HCT116 (cell line): Measurements from ENCODE around the gene RGL4.

Experiments used
- EZH2 ChIP-seq: fragments of 200-600 bp; sonication (generic); IDR thresholded peaks from 2 replicates; pipeline ENCODE4 v1.6.1; 2017; ENCODE audit warnings: antibody characterized with exemption, mixed run types
- TF ChIP-seq, protein P1 (sequence below): IDR thresholded peaks from 2 replicates; pipeline ENCODE4 v1.6.1; 2012
- TF ChIP-seq, protein P2 (sequence below), 3 experiments: fragments of 200-600 bp in 1 of 3; sonication (generic) in 1 of 3; IDR thresholded peaks in 2 of 3; conservative IDR thresholded peaks in 1 of 3; 2 replicates each; pipeline ENCODE4 v1.5.1; 2012 to 2017; ENCODE audit warnings: low read depth in 2 of 3, low read length in 2 of 3, antibody characterized with exemption in 1 of 3, borderline replicate concordance in 1 of 3, control low read depth in 1 of 3, mild to moderate bottlenecking in 1 of 3, mixed read lengths in 1 of 3, mixed run types in 1 of 3, moderate library complexity in 1 of 3; ENCODE audit not compliant: insufficient read depth in 1 of 3

DNA sequence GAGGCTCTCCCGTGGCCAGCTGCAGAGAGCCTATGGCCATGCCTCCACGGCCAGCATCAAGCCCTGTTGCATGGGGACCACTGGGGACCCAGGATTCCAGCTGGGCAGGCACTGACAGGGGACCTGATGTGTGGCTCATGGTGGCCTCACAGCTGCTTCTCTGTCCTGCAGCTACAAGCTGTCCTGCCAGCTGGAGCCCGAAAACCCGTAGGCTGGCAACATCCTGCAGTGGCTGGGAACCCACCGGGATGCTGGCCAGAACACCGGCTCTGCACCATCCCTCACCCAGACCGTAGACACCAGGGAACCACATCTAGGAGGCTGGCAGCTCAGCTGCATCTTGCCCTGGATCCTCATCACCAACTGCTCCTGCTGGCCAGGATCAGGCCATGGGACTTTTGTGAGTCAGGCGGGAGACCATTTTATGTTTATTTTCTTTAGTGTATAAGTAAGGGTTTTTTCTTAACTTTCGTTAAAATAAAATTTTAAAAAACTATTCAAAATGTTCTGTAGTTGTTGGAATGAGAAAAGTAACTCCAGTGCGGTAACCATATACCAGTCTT lies 7.9 kb downstream of the RGL4 start:
- TF ChIP-seq, protein P1, sequence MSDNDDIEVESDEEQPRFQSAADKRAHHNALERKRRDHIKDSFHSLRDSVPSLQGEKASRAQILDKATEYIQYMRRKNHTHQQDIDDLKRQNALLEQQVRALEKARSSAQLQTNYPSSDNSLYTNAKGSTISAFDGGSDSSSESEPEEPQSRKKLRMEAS = no peak
- no peak for TF ChIP-seq EZH2
- TF ChIP-seq, protein P2, sequence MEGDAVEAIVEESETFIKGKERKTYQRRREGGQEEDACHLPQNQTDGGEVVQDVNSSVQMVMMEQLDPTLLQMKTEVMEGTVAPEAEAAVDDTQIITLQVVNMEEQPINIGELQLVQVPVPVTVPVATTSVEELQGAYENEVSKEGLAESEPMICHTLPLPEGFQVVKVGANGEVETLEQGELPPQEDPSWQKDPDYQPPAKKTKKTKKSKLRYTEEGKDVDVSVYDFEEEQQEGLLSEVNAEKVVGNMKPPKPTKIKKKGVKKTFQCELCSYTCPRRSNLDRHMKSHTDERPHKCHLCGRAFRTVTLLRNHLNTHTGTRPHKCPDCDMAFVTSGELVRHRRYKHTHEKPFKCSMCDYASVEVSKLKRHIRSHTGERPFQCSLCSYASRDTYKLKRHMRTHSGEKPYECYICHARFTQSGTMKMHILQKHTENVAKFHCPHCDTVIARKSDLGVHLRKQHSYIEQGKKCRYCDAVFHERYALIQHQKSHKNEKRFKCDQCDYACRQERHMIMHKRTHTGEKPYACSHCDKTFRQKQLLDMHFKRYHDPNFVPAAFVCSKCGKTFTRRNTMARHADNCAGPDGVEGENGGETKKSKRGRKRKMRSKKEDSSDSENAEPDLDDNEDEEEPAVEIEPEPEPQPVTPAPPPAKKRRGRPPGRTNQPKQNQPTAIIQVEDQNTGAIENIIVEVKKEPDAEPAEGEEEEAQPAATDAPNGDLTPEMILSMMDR (IDR thresholded peaks at IDR 0.05 in 2 of 3, conservative IDR thresholded peaks at IDR 0.05 in 1 of 3; ENCODE audit: borderline replicate concordance in 1 of 3, insufficient read depth in 1 of 3, low read depth in 2 of 3, low read length in 2 of 3) = no peak
